HEK293 (cell line): ENCODE data around the gene TPRG1.

ENCODE experiments used
- SCRT1 ChIP-seq: fragments of 450-650 bp; formaldehyde crosslinking; IDR thresholded peaks from 2 replicates; pipeline ENCODE4 v1.5.1; 2016; ENCODE audit warnings: missing biosample characterization, missing genetic modification characterization, borderline replicate concordance
- SP2 ChIP-seq: fragments of 450-650 bp; formaldehyde crosslinking; IDR thresholded peaks from 2 replicates; pipeline ENCODE4 v1.5.1; 2016; ENCODE audit warnings: missing biosample characterization, missing genetic modification characterization
- TSHZ1 ChIP-seq: fragments of 450-650 bp; formaldehyde crosslinking; IDR thresholded peaks from 2 replicates; pipeline ENCODE4 v1.5.1; 2016; ENCODE audit warnings: missing biosample characterization, missing genetic modification characterization, borderline replicate concordance
- YY1 ChIP-seq: fragments of 450-650 bp; formaldehyde crosslinking; IDR thresholded peaks from 2 replicates; pipeline ENCODE4 v1.5.1; 2018; ENCODE audit warnings: missing biosample characterization, missing genetic modification characterization
- ZNF114 ChIP-seq: fragments of 450-650 bp; formaldehyde crosslinking; IDR thresholded peaks from 2 replicates; pipeline ENCODE4 v1.5.0; 2017; ENCODE audit warnings: missing biosample characterization, missing genetic modification characterization
- ZNF174 ChIP-seq: fragments of 450-650 bp; formaldehyde crosslinking; IDR thresholded peaks from 2 replicates; pipeline ENCODE4 v1.5.0; 2017; ENCODE audit warnings: missing biosample characterization, mild to moderate bottlenecking, missing genetic modification characterization
- ZNF2 ChIP-seq: fragments of 450-650 bp; formaldehyde crosslinking; IDR thresholded peaks from 2 replicates; pipeline ENCODE4 v1.5.1; 2016; ENCODE audit warnings: missing biosample characterization, missing genetic modification characterization
- ZNF274 ChIP-seq, 2 experiments: fragments of 200-500 bp in 1 of 2; fragments of 450-650 bp in 1 of 2; sonication (Bioruptor generic) in 1 of 2; formaldehyde crosslinking in 1 of 2; IDR thresholded peaks; 2 replicates each; pipeline versions ENCODE4 v1.5.1 to v1.6.1; 2014 to 2016; ENCODE audit warnings: borderline replicate concordance in 1 of 2, inconsistent platforms in 1 of 2, low read length in 1 of 2, missing biosample characterization in 1 of 2, missing genetic modification characterization in 1 of 2
- ZNF549 ChIP-seq: fragments of 450-650 bp; IDR thresholded peaks from 2 replicates; pipeline ENCODE4 v1.5.1; 2018; ENCODE audit warnings: missing biosample characterization, missing genetic modification characterization, mild to moderate bottlenecking, inconsistent platforms, moderate library complexity
- ZNF639 ChIP-seq: fragments of 450-650 bp; formaldehyde crosslinking; IDR thresholded peaks from 2 replicates; pipeline ENCODE4 v1.5.1; 2016; ENCODE audit warnings: missing biosample characterization, missing genetic modification characterization
- ZNF792 ChIP-seq: fragments of 450-650 bp; formaldehyde crosslinking; IDR thresholded peaks from 2 replicates; pipeline ENCODE4 v1.5.1; 2016; ENCODE audit warnings: missing biosample characterization, missing genetic modification characterization
- ZNF830 ChIP-seq: fragments of 450-650 bp; IDR thresholded peaks from 2 replicates; pipeline ENCODE4 v1.5.0; 2018; ENCODE audit warnings: missing biosample characterization, missing genetic modification characterization, low read depth, mild to moderate bottlenecking, moderate library complexity
- TF ChIP-seq, protein P1 (sequence below): fragments of 450-650 bp; formaldehyde crosslinking; IDR thresholded peaks from 2 replicates; pipeline ENCODE4 v1.5.1; 2016; ENCODE audit warnings: missing biosample characterization, missing genetic modification characterization
- TF ChIP-seq, protein P2 (sequence below): fragments of 450-650 bp; formaldehyde crosslinking; IDR thresholded peaks from 2 replicates; pipeline ENCODE4 v1.5.1; 2016; ENCODE audit warnings: missing biosample characterization, missing genetic modification characterization

DNA sequence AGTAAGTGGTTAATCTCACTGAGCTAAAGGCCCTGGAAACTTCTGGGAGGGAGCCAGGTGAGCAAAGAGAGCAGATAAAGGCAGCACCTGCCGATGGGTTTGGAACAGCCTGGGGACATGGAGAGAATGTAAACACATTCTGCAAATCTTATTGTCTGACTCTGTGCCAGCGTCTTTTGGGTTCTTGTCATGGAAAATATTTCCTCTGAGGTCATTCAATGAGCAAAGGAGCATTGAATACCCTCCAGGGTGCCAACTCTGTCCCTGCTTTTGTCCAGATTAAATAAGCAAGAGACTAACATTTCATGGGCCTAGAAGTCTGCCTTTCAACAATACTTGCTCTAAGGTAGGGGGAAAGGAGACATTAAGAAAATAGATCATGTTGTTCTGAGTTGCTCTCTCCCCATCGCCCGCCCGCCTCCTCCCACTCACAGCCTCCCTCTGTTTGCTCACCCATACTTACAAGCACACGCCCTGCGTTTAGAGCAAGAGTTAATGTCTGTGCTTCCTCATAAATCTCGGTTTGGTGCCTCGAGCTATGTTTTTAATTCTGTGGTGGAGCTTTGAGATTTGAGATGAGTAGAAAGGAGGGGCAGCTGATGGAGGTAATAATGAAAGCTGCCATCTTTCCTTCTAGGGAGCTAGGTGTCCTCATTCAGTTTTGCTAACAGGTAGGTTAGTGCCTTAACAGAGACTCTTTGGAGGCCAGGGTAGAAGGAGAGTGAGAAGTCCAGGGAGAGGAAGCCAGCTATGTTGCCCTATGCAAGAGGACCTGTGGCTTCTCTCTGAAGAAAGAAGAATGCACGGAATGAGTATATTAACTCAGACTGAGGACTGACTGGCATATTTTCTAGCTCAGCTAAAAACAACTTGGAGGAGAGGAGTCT, 132.9 kb downstream of the TPRG1 start:
- TF ChIP-seq SCRT1 (tag by site-specific recombination) (peak; percentile 76), ZNF792 (tag by site-specific recombination) (no peak), ZNF639 (no peak), YY1 (tag by site-specific recombination) (no peak), ZNF549 (no peak), TSHZ1 (tag by site-specific recombination) (no peak), SP2 (no peak), ZNF2 (tag by site-specific recombination) (no peak), ZNF174 (tag by site-specific recombination) (no peak), ZNF114 (tag by site-specific recombination) (no peak), ZNF274 (IDR thresholded peaks at IDR 0.05; ENCODE audit: low read length) (no peak), ZNF274 (tag by site-specific recombination; IDR thresholded peaks at IDR 0.05; ENCODE audit: borderline replicate concordance) (no peak), ZNF830 (tag by site-specific recombination) (no peak)
- TF ChIP-seq, protein P1, sequence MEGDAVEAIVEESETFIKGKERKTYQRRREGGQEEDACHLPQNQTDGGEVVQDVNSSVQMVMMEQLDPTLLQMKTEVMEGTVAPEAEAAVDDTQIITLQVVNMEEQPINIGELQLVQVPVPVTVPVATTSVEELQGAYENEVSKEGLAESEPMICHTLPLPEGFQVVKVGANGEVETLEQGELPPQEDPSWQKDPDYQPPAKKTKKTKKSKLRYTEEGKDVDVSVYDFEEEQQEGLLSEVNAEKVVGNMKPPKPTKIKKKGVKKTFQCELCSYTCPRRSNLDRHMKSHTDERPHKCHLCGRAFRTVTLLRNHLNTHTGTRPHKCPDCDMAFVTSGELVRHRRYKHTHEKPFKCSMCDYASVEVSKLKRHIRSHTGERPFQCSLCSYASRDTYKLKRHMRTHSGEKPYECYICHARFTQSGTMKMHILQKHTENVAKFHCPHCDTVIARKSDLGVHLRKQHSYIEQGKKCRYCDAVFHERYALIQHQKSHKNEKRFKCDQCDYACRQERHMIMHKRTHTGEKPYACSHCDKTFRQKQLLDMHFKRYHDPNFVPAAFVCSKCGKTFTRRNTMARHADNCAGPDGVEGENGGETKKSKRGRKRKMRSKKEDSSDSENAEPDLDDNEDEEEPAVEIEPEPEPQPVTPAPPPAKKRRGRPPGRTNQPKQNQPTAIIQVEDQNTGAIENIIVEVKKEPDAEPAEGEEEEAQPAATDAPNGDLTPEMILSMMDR (tag by site-specific recombination): no peak
- TF ChIP-seq, protein P2, sequence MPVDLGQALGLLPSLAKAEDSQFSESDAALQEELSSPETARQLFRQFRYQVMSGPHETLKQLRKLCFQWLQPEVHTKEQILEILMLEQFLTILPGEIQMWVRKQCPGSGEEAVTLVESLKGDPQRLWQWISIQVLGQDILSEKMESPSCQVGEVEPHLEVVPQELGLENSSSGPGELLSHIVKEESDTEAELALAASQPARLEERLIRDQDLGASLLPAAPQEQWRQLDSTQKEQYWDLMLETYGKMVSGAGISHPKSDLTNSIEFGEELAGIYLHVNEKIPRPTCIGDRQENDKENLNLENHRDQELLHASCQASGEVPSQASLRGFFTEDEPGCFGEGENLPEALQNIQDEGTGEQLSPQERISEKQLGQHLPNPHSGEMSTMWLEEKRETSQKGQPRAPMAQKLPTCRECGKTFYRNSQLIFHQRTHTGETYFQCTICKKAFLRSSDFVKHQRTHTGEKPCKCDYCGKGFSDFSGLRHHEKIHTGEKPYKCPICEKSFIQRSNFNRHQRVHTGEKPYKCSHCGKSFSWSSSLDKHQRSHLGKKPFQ (tag by site-specific recombination): no peak
